Central memory CD4-positive, alpha-beta T cell (primary cell): ENCODE measurements around the gene KCNN4.
"Not testable (repeated sequence)": the region's sequence is repeated elsewhere in the genome, so short reads cannot be mapped to it uniquely, and the experiment has no call there.

Experiments used
- DNase-seq: peaks from one replicate; pipeline ENCODE4 v3.0.0; 2022
- total RNA-seq, 3 experiments: gene quantifications; one replicate each; lab custom pipeline; 2026; lab: John Stamatoyannopoulos, UW

The KCNN4 gene
- 50.4 to 139 (median 64.4) reads per million in 3 experiments for total RNA-seq

- peak; percentile 36 for DNase-seq
These were observed at the start of gene KCNN4 for GRCh38 chr19:43780706-43781525. TSS of gene KCNN4 (minus strand) at chr19:43780973. CDS start at chr19:43780861, 112 bp downstream.

- peak; percentile 73 for DNase-seq
These were observed 46.3 kb upstream of the KCNN4 start, which contains the start of gene ZNF283 for GRCh38 chr19:43826787-43827754. TSS of gene ZNF283 (plus strand) at chr19:43827321. CDS start at chr19:43833505, 6,184 bp downstream.

- DNase-seq = not testable (repeated sequence)
These were observed 43.8 kb upstream of the KCNN4 start for GRCh38 chr19:43824572-43824971.

GRCh38 chr19:43823856-43824255 is 43.1 kb upstream of the KCNN4 start:
- not testable (repeated sequence) for DNase-seq

GRCh38 chr19:43820884-43821215 is 40.1 kb upstream of the KCNN4 start:
- DNase-seq = no peak

GRCh38 chr19:43820098-43820883 is 39.5 kb upstream of the KCNN4 start:
- peak; percentile 3 for DNase-seq

- DNase-seq = no peak
These were observed 37.7 kb upstream of the KCNN4 start for GRCh38 chr19:43818500-43818899.

GRCh38 chr19:43817454-43817853 is 36.7 kb upstream of the KCNN4 start:
- DNase-seq = not testable (repeated sequence)

GRCh38 chr19:43814663-43815352 is 34.0 kb upstream of the KCNN4 start:
- DNase-seq = no peak

- DNase-seq = peak; percentile 35
These were observed 31.9 kb upstream of the KCNN4 start for GRCh38 chr19:43812688-43813087.

GRCh38 chr19:43812259-43812658 is 31.5 kb upstream of the KCNN4 start:
- DNase-seq = no peak

GRCh38 chr19:43811837-43812236 is 31.1 kb upstream of the KCNN4 start:
- DNase-seq = no peak

GRCh38 chr19:43809762-43810696 is 29.3 kb upstream of the KCNN4 start:
- DNase-seq = peak; percentile 42

- no peak for DNase-seq
These were observed 26.9 kb upstream of the KCNN4 start for GRCh38 chr19:43807651-43808050.

GRCh38 chr19:43806848-43807247 is 26.1 kb upstream of the KCNN4 start:
- DNase-seq = no peak

- DNase-seq = not testable (repeated sequence)
These were observed 25.6 kb upstream of the KCNN4 start for GRCh38 chr19:43806401-43806800.

- DNase-seq = no peak
These were observed 23.7 kb upstream of the KCNN4 start for GRCh38 chr19:43804432-43804831.

- DNase-seq = no peak
These were observed 21.6 kb upstream of the KCNN4 start, which contains the start of gene LYPD5 for GRCh38 chr19:43802216-43802951. TSS of gene LYPD5 (minus strand) at chr19:43802447. CDS start at chr19:43802380, 67 bp downstream.

- no peak for DNase-seq
These were observed 18.8 kb upstream of the KCNN4 start for GRCh38 chr19:43799502-43800142.
